Endodermal cell (in vitro differentiated cells): ENCODE data around the gene GARNL3. TPM values are rescaled to one million over a fixed set of nuclear protein-coding genes. Genes with fewer than 3 reads are reported as not detected.
A peak's percentile ranks its signal among the peaks of the same experiment; 100 is the strongest.

Experiments used
- DNase-seq: peaks from one replicate; pipeline ENCODE4 v3.0.0-alpha.2; 2017
- H3K27ac ChIP-seq: 2 replicates; pipeline ENCODE4 v1.5.1; 2013; ENCODE audit warnings: mild to moderate bottlenecking, low read depth, low read length, moderate library complexity
- H3K27me3 ChIP-seq: 2 replicates; pipeline ENCODE4 v1.6.1; 2013; ENCODE audit warnings: mild to moderate bottlenecking, low read length, moderate library complexity; ENCODE audit not compliant: insufficient read depth, control insufficient read depth, poor library complexity, severe bottlenecking
- H3K36me3 ChIP-seq: 2 replicates; pipeline ENCODE4 v1.7.0; 2013; ENCODE audit warnings: mild to moderate bottlenecking, low read length, moderate library complexity; ENCODE audit not compliant: control insufficient read depth, insufficient read depth
- H3K4me1 ChIP-seq: one replicate; pipeline ENCODE4 v1.7.0; 2013; ENCODE audit warnings: low read length; ENCODE audit not compliant: control insufficient read depth, insufficient read depth
- H3K4me3 ChIP-seq: 2 replicates; pipeline ENCODE4 v1.5.1; 2013; ENCODE audit warnings: mild to moderate bottlenecking, low read length, moderate library complexity
- H3K9ac ChIP-seq: 2 replicates; pipeline ENCODE4 v1.6.1; 2013; ENCODE audit warnings: mild to moderate bottlenecking, low read length, moderate library complexity; ENCODE audit not compliant: poor library complexity, severe bottlenecking; ENCODE audit errors: extremely low read depth
- H3K9me3 ChIP-seq: 2 replicates; pipeline ENCODE4 v1.6.1; 2013; ENCODE audit warnings: mild to moderate bottlenecking, low read length, moderate library complexity; ENCODE audit not compliant: control insufficient read depth
- H3K27ac Mint-ChIP-seq: 2 replicates; pipeline ENCODE4 v1.8.0; 2020; ENCODE audit warnings: mixed read lengths
- H3K27me3 Mint-ChIP-seq: 2 replicates; pipeline ENCODE4 v1.8.0; 2021; ENCODE audit warnings: mild to moderate bottlenecking, mixed read lengths; ENCODE audit not compliant: insufficient read depth
- H3K36me3 Mint-ChIP-seq: 2 replicates; pipeline ENCODE4 v1.8.0; 2020; ENCODE audit warnings: low read depth, mixed read lengths
- H3K4me1 Mint-ChIP-seq: 2 replicates; pipeline ENCODE4 v1.8.0; 2020; ENCODE audit warnings: mixed read lengths
- H3K4me3 Mint-ChIP-seq: 2 replicates; pipeline ENCODE4 v1.8.0; 2020; ENCODE audit warnings: mild to moderate bottlenecking, moderate library complexity, mixed read lengths
- H3K9me3 Mint-ChIP-seq: 2 replicates; pipeline ENCODE4 v1.8.0; 2020; ENCODE audit warnings: mild to moderate bottlenecking, mixed read lengths
- WGBS, 2 experiments: methylation state at CpG; one replicate each; pipeline versions ENCODE4 v1.1.5 to v1.1.7; 2013; ENCODE audit warnings: missing lambda C conversion rate in 2 of 2, mixed read lengths in 1 of 2; ENCODE audit not compliant: insufficient coverage in 1 of 2, insufficient read length in 1 of 2; 5-methylcytosine and 5-hydroxymethylcytosine counted together
- total RNA-seq, 2 donors: library from RNA; stranded (reverse); fragmentation: NEBNext Ultra II Directional in 1 of 2; extraction: Animal tissue kit (Norgen Biotek cat#: 25700) in 1 of 2; gene quantifications; 2 replicates in 1 of 2; 3 replicates in 1 of 2; pipeline ENCODE4 v1.2.1, GENCODE V29; 2021
- TF ChIP-seq, protein P1 (sequence below): fragments of 200-600 bp; sonication (generic); conservative IDR thresholded peaks from 2 replicates; pipeline ENCODE4 v1.5.0; 2021; ENCODE audit warnings: antibody characterized with exemption, mild to moderate bottlenecking

GARNL3 gene
- total RNA-seq, 2 donors from 2014 or later, result 7.2 to 12.8 TPM

DNA sequence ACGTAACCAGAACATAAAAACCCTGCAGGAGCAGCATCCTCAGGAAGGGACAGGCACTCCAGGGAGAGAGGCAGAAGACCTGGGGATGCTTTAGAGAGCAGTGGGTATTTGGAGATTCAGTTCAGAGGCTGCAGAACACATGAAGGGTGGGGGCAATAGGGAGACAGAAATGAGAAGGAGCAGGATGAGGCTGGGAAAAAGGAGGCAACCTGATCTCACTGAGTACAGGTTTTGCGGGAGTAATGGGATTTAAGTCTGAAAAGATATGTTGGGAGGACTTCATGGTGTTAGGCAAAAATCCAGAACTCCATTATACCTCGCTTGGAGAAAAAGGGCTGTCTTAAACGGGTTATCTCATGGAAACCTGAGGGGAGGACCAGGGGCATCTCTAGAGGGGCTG lies 41.3 kb upstream of the GARNL3 start:
- Histone ChIP-seq H3K4me1 (no peaks in the 10 kb centered on the region), H3K36me3 (no peaks in the 10 kb centered on the region), H3K27ac (no peak overlapping the region), H3K4me3 (no peak overlapping the region), H3K9ac (no peak overlapping the region), H3K9me3 (no peaks in the 10 kb centered on the region), H3K27me3 (peaks cover 52% of the 10 kb centered on the region)
- DNase-seq, result no peak
- Mint-ChIP-seq H3K27me3 (peaks cover 44% of the 10 kb centered on the region), H3K9me3 (no peaks in the 10 kb centered on the region), H3K36me3 (no peaks in the 10 kb centered on the region), H3K27ac (no peak overlapping the region), H3K4me3 (no peak overlapping the region), H3K4me1 (peaks cover 2% of the 10 kb centered on the region)
- TF ChIP-seq, protein P1, sequence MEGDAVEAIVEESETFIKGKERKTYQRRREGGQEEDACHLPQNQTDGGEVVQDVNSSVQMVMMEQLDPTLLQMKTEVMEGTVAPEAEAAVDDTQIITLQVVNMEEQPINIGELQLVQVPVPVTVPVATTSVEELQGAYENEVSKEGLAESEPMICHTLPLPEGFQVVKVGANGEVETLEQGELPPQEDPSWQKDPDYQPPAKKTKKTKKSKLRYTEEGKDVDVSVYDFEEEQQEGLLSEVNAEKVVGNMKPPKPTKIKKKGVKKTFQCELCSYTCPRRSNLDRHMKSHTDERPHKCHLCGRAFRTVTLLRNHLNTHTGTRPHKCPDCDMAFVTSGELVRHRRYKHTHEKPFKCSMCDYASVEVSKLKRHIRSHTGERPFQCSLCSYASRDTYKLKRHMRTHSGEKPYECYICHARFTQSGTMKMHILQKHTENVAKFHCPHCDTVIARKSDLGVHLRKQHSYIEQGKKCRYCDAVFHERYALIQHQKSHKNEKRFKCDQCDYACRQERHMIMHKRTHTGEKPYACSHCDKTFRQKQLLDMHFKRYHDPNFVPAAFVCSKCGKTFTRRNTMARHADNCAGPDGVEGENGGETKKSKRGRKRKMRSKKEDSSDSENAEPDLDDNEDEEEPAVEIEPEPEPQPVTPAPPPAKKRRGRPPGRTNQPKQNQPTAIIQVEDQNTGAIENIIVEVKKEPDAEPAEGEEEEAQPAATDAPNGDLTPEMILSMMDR, result no peak
- WGBS, 2 experiments, result 86 to 87% methylated on average over 4 of the region's 4 CpGs

- Histone ChIP-seq H3K27ac (no peak overlapping the region), H3K4me1 (no peaks in the 10 kb centered on the region), H3K27me3 (peaks cover 52% of the 10 kb centered on the region), H3K4me3 (peak overlapping the region; percentile 80), H3K36me3 (no peaks in the 10 kb centered on the region), H3K9ac (no peak overlapping the region), H3K9me3 (no peaks in the 10 kb centered on the region)
- WGBS, 2 experiments, result 42% methylated on average over 8 of the region's 8 CpGs; no CpG with 5 or more reads in 1 of the 2 experiments
- Mint-ChIP-seq H3K4me1 (peaks cover 2% of the 10 kb centered on the region), H3K27me3 (peaks cover 44% of the 10 kb centered on the region), H3K36me3 (no peaks in the 10 kb centered on the region), H3K9me3 (no peaks in the 10 kb centered on the region), H3K4me3 (peak overlapping the region; percentile 62), H3K27ac (no peak overlapping the region)
- no peak for DNase-seq
- TF ChIP-seq, protein P1, result no peak
Measured at GRCh38 chr9:127223810-127224177, 40.8 kb upstream of the GARNL3 start.

DNA sequence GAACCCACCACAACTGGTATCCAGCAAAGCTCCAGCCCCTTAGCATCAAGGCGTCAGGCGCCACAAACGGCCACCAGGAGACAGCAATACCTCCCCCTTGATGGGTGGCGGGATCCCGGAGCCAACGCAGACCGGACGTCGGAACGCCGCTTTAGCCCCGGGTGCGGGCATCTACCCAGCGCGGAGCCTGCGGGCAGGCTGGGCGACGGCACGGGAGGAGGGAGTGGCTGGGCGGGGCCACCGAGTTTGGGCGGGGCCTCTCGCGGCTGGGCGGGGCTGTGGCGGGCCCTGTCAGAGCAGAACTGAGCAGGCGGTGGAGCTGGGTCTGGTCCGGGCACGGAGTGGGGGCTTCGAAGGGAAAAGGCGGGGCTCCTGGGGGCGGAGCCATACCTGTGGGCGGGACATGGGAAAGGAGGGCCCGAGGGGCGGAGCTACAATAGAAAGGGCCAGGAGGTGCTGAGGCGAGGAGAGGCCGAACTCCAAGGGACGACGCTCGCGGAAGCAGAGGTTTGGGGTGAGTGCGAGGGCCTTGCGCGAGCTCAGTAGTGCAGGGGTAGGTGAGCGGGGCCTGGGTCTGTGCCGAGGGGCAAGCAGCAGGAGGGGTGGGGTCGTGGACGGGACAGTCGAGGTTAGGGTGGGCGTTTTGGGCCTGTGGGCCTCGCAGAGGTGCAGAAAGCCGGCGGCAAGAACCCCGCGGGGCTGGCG lies 40.2 kb upstream of the GARNL3 start:
- DNase-seq, result peak; percentile 100
- peak overlapping the region; percentile 89 for H3K27ac Mint-ChIP-seq
- no peaks in the 10 kb centered on the region for H3K9me3 Mint-ChIP-seq
- peaks cover 52% of the 10 kb centered on the region for H3K27me3 ChIP-seq
- H3K36me3 ChIP-seq, result no peaks in the 10 kb centered on the region
- 1% methylated on average over 10 to 56 of the region's 56 CpGs for WGBS, 2 experiments
- peaks cover 44% of the 10 kb centered on the region for H3K27me3 Mint-ChIP-seq
- H3K36me3 Mint-ChIP-seq, result no peaks in the 10 kb centered on the region
- peak overlapping the region; percentile 60 for H3K9ac ChIP-seq
- H3K4me3 Mint-ChIP-seq, result peak overlapping the region; percentile 62
- H3K4me3 ChIP-seq, result peak overlapping the region; percentile 80
- peaks cover 2% of the 10 kb centered on the region for H3K4me1 Mint-ChIP-seq
- TF ChIP-seq, protein P1, result peak; percentile 61
- no peaks in the 10 kb centered on the region for H3K9me3 ChIP-seq
- peak overlapping the region; percentile 79 for H3K27ac ChIP-seq
- H3K4me1 ChIP-seq, result no peaks in the 10 kb centered on the region
